NCI-H146 treated with DMSO at 0.1 percent for 48 hours (cell line): ENCODE measurements around the gene KHK.
"Not testable (repeated sequence)": the region's sequence is repeated elsewhere in the genome, so short reads cannot be mapped to it uniquely, and the experiment has no call there.

Experiments used
- DNase-seq: peaks from one replicate; lab custom pipeline; 2025; ENCODE audit not compliant: unreplicated experiment; lab: John Stamatoyannopoulos, UW

Gene KHK

DNA sequence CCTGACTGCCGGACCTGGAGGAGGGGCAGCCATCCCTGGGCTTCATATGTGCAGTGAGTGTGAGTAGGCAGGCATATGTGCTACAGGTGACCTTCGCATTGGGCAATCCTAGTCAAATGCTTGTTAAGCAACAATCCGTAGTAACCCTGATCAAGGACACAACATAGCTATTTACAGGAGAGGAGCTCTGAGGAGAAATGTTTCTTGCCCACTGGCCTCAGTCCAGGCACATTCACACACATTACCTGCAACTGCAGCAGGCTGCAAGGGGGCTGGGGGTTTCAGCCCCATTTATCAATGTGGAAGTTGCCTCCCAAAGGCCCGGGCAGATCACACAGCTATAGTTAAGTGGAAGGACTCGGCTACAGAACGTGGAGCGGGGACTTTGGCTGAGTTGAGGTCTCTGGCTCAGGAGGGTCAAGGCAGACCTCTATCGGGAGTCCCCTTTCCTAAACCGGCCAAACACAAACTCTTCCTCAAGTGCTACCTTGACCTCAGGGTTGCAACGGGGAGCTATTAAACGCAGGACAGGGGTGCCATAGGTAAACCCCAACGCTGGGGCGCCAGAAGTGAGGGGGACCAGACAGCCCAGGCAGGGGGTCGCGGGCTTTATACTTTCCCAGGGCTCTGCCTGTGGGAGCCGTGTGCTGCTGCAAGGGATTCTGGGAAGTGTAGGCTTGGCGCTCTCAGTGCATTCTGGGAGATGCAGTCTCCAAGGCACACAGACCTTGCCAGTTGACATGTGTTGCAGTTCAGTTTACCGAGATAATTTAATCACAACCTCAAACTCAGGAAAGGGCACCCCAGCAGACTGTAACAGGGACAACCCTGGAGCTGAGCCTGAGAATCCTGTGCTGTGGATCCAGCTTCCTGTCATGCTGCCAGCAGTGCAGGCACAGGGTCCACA, 9.4 kb downstream of the KHK start:
- no peak for DNase-seq

GRCh38 chr2:27096748-27097297, 10.3 kb downstream of the KHK start:
- no peak for DNase-seq

GRCh38 chr2:27097341-27097740, 10.8 kb downstream of the KHK start:
- DNase-seq: no peak

GRCh38 chr2:27099334-27099955, 12.9 kb downstream of the KHK start:
- no peak for DNase-seq

DNA sequence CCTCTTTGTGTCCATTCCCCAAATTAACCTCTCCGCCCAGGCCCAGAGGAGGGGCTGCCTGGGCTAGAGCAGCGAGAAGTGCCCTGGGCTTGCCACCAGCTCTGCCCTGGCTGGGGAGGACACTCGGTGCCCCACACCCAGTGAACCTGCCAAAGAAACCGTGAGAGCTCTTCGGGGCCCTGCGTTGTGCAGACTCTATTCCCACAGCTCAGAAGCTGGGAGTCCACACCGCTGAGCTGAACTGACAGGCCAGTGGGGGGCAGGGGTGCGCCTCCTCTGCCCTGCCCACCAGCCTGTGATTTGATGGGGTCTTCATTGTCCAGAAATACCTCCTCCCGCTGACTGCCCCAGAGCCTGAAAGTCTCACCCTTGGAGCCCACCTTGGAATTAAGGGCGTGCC, 13.5 kb downstream of the KHK start:
- no peak for DNase-seq

- DNase-seq: no peak
Observed at GRCh38 chr2:27102329-27102728, 15.8 kb downstream of the KHK start.

DNA sequence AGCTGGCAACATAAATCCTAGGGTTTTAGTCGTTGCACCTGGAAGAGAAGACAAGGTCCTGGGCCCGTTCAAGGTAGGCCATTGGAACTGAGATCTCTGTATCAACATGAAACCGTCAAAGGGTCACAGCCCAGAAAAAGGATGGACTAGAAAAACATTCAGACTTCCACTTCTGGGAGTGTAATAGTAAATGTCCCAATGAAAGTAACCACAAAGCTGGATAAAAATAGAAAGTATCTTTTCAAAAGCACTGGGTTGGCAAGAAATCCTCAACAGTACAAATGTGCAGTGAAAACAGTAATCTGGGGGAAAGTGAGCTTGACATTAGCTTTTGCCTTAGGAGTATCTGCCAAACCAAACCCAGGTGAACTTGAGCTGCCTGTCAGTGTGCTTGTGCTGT, 19.4 kb downstream of the KHK start:
- DNase-seq: no peak

- DNase-seq: no peak
Observed at GRCh38 chr2:27108221-27108620, 21.6 kb downstream of the KHK start.

DNA sequence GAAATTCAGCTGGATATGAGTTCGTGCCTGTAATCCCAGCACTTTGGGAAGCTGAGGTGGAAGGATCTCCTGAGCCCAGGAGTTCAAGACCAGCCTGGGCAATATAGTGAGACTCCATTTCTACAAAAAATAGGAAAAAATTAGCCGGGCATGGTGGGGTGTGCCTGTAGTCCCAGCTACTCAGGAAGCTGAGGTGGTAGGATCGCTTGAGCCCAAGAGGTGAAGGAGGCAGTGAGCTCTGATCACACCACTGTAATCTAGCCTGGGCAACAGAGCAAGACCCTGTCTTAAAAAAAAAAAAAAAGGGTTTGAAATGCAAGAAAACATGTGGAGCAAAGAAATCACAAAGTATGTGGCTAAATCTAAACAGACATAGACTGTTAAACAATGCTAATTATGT, 22.5 kb downstream of the KHK start:
- no peak for DNase-seq

DNA sequence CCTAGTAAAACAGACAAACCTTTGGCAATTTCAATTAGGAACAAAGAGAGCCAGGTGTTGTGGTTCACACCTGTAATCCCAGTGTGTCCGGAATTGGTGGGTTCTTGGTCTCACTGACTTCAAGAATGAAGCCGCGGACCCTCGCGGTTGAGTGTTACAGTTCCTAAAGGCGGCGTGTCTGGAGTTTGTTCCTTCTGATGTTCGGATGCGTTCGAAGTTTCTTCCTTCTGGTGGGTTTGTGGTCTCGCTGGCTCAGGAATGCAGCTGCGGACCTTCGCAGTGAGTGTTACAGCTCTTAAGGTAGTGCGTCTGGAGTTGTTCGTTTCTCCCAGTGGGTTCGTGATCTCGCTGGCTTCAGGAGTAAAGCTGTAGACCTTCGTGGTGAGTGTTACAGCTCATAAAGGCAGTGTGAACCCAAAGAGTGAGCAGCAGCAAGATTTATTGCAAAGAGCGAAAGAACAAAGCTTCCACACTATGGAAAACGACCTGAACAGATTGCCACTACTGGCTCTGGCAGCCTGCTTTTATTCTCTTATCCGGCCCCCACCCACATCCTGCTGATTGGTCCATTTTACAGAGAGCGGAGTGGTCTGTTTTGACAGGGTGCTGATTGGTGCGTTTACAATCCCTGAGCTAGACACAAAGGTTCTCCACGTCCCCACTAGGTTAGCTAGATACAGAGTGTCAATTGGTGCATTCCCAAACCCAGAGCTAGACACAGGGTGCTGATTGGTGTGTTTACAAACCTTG, 24.2 kb downstream of the KHK start:
- not testable (repeated sequence) for DNase-seq

- DNase-seq: not testable (repeated sequence)
Observed at GRCh38 chr2:27111392-27112078, 25.0 kb downstream of the KHK start.

GRCh38 chr2:27115519-27115918, 28.9 kb downstream of the KHK start:
- DNase-seq: no peak

GRCh38 chr2:27117995-27118524, 31.5 kb downstream of the KHK start:
- DNase-seq: no peak

- DNase-seq: peak; percentile 26
Observed at GRCh38 chr2:27118525-27119329, 32.2 kb downstream of the KHK start, which contains the start of gene CGREF1. CGREF1 (minus strand) TSS chr2:27119128; CDS start chr2:27104366, 14,762 bp downstream.

DNA sequence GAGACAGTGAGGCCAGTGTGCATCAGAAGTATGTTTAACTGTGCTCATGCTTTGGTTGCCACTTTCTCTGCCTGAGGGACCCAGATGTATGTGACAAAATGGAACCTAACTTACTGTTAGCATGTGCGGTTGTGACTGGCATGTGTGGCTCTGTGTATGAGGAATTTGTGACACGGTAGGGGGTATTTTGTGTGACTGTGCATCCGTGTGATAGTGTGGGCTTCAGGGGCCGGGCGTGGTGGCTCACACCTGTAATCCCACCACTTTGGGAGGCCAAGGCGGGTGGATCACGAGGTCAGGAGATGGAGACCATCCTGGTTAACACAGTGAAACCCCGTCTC, 32.7 kb downstream of the KHK start:
- not testable (repeated sequence) for DNase-seq

DNA sequence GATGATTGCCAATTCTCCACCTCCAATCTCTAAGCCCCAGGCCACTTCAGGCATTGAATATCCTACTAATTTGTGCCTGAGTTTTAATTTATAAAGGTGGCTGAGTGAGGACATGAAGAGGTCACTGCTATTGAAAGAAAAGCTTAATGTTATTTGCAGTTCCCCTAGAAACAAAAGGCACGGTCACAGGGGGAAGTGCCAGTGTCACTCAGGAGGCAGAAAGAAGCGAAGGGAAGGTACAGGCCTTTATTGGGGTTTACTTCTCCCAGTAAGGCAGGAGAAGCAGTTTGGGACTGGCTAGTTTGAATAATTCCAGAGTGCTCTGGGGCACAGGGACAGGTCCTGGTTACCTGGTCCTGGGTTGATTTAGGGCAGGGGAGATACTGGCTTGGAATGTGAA, 35.3 kb downstream of the KHK start:
- no peak for DNase-seq

DNA sequence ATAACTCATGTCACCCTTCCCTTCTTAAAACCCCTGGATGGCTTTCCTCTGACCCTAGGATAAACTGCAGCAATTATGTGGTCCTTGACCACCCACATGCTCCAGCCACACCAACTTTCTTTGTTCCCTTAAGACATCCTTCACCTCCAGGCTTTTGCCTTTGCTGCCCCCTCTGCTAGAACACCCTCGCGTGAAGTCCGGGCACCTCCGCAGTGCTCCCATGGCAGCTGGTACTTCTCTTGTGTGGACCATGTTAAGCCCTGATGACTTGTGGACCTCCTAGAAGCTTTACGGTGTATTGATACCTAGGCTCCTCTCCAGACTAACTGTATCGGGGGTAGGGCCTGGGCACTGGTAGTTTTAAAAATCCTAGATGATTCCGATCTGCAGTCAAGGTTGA, 36.2 kb downstream of the KHK start:
- DNase-seq: no peak

DNA sequence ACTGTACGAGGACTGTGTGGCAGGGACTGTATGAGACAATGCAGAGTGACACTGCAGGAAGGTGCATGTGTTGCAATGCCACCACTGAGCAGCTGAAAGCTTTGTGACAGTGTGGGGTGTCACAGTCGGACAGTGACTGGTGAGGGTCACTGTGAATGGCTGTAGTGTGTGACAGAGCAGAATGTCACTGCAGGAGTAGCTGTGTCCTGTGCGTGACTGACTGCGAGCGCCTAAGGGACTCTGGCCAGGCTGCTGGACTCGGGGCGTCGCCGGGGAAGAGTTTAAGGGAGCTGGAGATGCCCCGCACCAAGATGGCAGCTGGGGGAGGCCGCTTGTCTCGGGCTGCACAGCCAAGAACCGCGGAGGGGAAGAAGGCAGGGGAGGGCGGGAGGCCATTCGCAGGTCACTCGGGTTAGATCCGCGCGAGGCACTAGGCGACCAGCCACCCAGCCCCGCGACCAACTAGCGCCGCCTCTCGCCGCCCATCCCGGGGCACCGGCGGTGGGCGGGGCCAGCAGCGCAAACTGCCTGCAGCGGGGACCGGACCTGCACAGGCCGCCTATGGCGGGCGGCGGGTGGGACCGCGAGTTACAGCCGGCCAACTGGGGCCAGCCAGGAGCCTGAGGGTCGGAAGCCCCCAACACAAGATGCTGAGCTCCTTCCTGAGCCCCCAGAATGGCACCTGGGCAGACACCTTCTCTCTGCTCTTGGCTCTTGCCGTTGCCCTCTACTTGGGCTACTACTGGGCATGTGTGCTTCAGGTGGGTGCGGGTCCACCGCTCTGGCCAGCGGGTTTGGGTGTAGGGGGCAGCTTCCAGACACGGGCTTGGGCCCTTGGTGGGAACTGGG, 37.0 kb downstream of the KHK start, which contains the start of gene ABHD1:
TSS of gene ABHD1 (plus strand) at position 514 of the 849 bp plus-strand sequence. CDS start at position 648, 134 bp downstream.
- DNase-seq: peak; percentile 27

GRCh38 chr2:27125104-27125503, 38.5 kb downstream of the KHK start:
- no peak for DNase-seq
